DOHH2 (cell line): Measurements from ENCODE around the gene SLC13A2.

ENCODE experiments used
- H3F3A ChIP-seq: fragments of 200-600 bp; sonication (generic), shearing (Covaris generic); 2 replicates; pipeline ENCODE4 v1.6.0; 2016; ENCODE audit warnings: antibody characterized with exemption, mild to moderate bottlenecking; ENCODE audit not compliant: control insufficient read depth, insufficient read depth
- H3K27ac ChIP-seq: fragments of 200-600 bp; sonication (generic); 2 replicates; pipeline ENCODE4 v1.5.1; 2014; ENCODE audit warnings: low read depth, mild to moderate bottlenecking, low read length, moderate library complexity
- H3K27me3 ChIP-seq: fragments of 200-600 bp; sonication (generic); 2 replicates; pipeline ENCODE4 v1.6.1; 2014; ENCODE audit warnings: mild to moderate bottlenecking, low read length, mixed read lengths; ENCODE audit not compliant: control insufficient read depth
- H3K36me3 ChIP-seq: fragments of 200-600 bp; sonication (generic); 2 replicates; pipeline ENCODE4 v1.6.1; 2014; ENCODE audit warnings: mild to moderate bottlenecking, low read length, moderate library complexity, mixed read lengths; ENCODE audit not compliant: control insufficient read depth
- H3K4me1 ChIP-seq: fragments of 200-600 bp; sonication (generic); 2 replicates; pipeline ENCODE4 v1.6.1; 2014; ENCODE audit warnings: mild to moderate bottlenecking, low read length, mixed read lengths; ENCODE audit not compliant: control insufficient read depth
- H3K4me2 ChIP-seq: fragments of 200-600 bp; sonication (generic); 2 replicates; pipeline ENCODE4 v1.6.0; 2014; ENCODE audit warnings: mild to moderate bottlenecking, low read length, moderate library complexity
- H3K4me3 ChIP-seq: fragments of 200-600 bp; sonication (generic); 2 replicates; pipeline ENCODE4 v1.5.1; 2014; ENCODE audit warnings: mild to moderate bottlenecking, low read length, mixed read lengths
- H3K79me2 ChIP-seq: fragments of 200-600 bp; sonication (generic); 2 replicates; pipeline ENCODE4 v1.6.1; 2014; ENCODE audit warnings: mild to moderate bottlenecking, low read length, mixed read lengths; ENCODE audit not compliant: control insufficient read depth
- H3K9me2 ChIP-seq: fragments of 200-600 bp; sonication (generic); replicated peaks from 2 replicates; pipeline ENCODE4 v1.6.1; 2014; ENCODE audit warnings: mild to moderate bottlenecking, low read length, mixed read lengths; ENCODE audit not compliant: control insufficient read depth
- H3K9me3 ChIP-seq: fragments of 200-600 bp; sonication (generic); 2 replicates; pipeline ENCODE4 v1.6.1; 2014; ENCODE audit warnings: antibody characterized with exemption, low read length, mixed read lengths; ENCODE audit not compliant: control insufficient read depth, insufficient read depth
- H4K20me1 ChIP-seq: fragments of 200-600 bp; sonication (generic); 2 replicates; pipeline ENCODE4 v1.6.0; 2014; ENCODE audit warnings: low read depth, mild to moderate bottlenecking, antibody characterized with exemption, low read length, moderate library complexity; ENCODE audit not compliant: control insufficient read depth, insufficient read depth
- EZH2phosphoT487 ChIP-seq: fragments of 200-600 bp; sonication (generic); IDR thresholded peaks from 2 replicates; pipeline ENCODE4 v1.6.1; 2017; ENCODE audit warnings: borderline replicate concordance, mild to moderate bottlenecking, antibody characterized with exemption, low read length, moderate library complexity, mixed read lengths
- TF ChIP-seq, protein P1 (sequence below): fragments of 200-600 bp; sonication (generic); IDR thresholded peaks from one replicate; pipeline ENCODE4 v1.5.1; 2014; ENCODE audit warnings: antibody characterized with exemption, mild to moderate bottlenecking, low read depth, low read length; ENCODE audit not compliant: poor library complexity, severe bottlenecking

SLC13A2 gene

DNA sequence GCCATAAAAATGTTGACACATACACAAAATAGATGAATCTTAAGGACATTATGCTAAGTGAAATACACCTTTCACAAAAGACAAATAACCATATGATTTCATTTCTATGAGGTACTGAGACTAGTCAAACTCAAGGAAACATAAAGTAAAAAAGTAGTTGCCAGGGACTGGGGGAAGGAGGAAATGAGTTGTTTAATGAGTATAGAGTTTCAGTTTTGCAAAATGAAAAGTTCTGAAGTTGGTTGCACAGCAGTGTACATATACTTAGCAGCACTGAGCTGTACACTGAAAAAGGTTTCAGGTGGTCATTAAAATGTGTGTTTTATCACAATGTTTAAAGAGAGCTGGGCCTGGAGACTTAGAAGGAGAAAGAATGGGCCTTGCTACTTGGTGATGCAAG lies 4.7 kb upstream of the SLC13A2 start:
- H3K9me3 ChIP-seq = no peaks in the 10 kb centered on the region
- H3K27ac ChIP-seq = no peak overlapping the region
- H3K36me3 ChIP-seq = no peaks in the 10 kb centered on the region
- no peaks in the 10 kb centered on the region for H3K9me2 ChIP-seq
- H3K4me3 ChIP-seq = no peak overlapping the region
- no peak overlapping the region for H3K4me2 ChIP-seq
- no peaks in the 10 kb centered on the region for H4K20me1 ChIP-seq
- H3K4me1 ChIP-seq = no peaks in the 10 kb centered on the region
- peaks cover 6% of the 10 kb centered on the region; the same call in 1 of the 2 replicates for H3K27me3 ChIP-seq
- no peaks in the 10 kb centered on the region for H3K79me2 ChIP-seq
- no peak for TF ChIP-seq EZH2phosphoT487
- TF ChIP-seq, protein P1, sequence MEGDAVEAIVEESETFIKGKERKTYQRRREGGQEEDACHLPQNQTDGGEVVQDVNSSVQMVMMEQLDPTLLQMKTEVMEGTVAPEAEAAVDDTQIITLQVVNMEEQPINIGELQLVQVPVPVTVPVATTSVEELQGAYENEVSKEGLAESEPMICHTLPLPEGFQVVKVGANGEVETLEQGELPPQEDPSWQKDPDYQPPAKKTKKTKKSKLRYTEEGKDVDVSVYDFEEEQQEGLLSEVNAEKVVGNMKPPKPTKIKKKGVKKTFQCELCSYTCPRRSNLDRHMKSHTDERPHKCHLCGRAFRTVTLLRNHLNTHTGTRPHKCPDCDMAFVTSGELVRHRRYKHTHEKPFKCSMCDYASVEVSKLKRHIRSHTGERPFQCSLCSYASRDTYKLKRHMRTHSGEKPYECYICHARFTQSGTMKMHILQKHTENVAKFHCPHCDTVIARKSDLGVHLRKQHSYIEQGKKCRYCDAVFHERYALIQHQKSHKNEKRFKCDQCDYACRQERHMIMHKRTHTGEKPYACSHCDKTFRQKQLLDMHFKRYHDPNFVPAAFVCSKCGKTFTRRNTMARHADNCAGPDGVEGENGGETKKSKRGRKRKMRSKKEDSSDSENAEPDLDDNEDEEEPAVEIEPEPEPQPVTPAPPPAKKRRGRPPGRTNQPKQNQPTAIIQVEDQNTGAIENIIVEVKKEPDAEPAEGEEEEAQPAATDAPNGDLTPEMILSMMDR = no peak
- no peaks in the 10 kb centered on the region for H3F3A ChIP-seq

DNA sequence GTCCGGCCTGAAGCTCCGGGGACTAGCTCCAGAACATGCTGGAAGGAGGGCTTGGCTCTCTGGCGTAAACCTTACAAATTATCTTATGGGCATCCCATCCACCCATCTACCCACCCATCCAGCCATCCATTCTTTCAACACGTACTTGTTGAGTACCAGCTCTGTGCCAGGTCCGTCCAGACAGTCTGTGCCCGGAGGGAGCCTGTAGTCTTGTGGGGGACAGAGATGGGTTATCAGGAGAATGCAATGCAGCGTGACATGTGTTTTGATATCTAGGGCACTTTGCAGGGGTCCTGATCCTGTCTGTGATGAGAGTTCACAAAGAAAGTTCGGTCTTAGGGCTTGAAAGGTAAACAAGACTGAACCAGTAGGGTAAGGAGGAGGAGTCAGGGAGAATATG lies 4.1 kb upstream of the SLC13A2 start:
- Histone ChIP-seq H3K27ac (no peak overlapping the region), H3F3A (no peaks in the 10 kb centered on the region)
- TF ChIP-seq, protein P1 = no peak
- TF ChIP-seq EZH2phosphoT487 = no peak

DNA sequence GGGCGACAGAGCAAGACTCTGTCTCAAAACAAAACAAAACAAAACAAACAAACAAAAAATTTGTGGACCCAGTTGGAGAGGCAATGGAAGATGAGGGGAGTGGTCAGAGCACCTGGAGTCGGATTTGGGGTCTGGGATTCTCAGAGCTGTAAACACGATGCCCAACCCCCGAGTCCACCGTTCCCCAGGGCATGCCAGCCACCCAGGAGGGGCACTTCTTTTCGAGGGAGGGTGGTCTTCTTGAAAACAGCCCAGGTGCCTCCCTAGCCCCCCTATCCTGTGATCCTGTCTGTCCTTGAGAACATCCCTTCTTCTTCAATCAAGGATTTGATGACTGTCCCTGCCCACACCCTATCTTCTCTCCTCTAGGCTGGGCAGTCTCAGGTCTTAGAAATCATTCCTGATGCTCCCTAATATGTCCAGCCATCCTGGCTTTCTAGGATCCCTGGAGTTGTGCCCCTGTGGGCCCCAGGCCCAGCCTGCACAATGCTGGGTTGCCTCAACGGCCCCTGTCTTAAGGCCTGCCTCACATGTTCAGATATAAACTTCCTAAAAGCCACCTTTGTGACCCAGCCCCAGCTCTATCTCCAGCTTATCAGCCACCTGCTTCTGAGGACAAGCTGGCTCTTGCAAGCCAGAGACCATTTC lies 3.1 kb upstream of the SLC13A2 start:
- H3K9me3 ChIP-seq = no peaks in the 10 kb centered on the region
- H3K27me3 ChIP-seq = peaks cover 7% of the 10 kb centered on the region; the same call in 1 of the 2 replicates
- no peak overlapping the region for H3K4me3 ChIP-seq
- no peaks in the 10 kb centered on the region for H3K9me2 ChIP-seq
- TF ChIP-seq, protein P1 = no peak
- no peak for TF ChIP-seq EZH2phosphoT487
- no peak overlapping the region for H3K4me2 ChIP-seq
- H3K4me1 ChIP-seq = no peaks in the 10 kb centered on the region
- H3K27ac ChIP-seq = no peak overlapping the region
- H3K36me3 ChIP-seq = no peaks in the 10 kb centered on the region
- H3F3A ChIP-seq = no peaks in the 10 kb centered on the region
- no peaks in the 10 kb centered on the region for H3K79me2 ChIP-seq
- no peaks in the 10 kb centered on the region for H4K20me1 ChIP-seq

More for the DNA sequence above, 4.1 kb upstream of the SLC13A2 start:
- no peaks in the 10 kb centered on the region for H4K20me1 ChIP-seq
- no peaks in the 10 kb centered on the region for H3K79me2 ChIP-seq
- no peak overlapping the region for H3K4me3 ChIP-seq
- no peak overlapping the region for H3K4me2 ChIP-seq
- H3K9me3 ChIP-seq = no peaks in the 10 kb centered on the region
- no peaks in the 10 kb centered on the region for H3K9me2 ChIP-seq
- H3K4me1 ChIP-seq = no peaks in the 10 kb centered on the region
- H3K36me3 ChIP-seq = no peaks in the 10 kb centered on the region
- H3K27me3 ChIP-seq = 0 out of 2 replicates have a peak, but pooled peaks cover 6% of the 10 kb centered on the region
